Ectodermal cell (in vitro differentiated cells): ENCODE measurements around the gene STMN1.

Experiments
- H3K27ac ChIP-seq: 2 replicates; pipeline ENCODE4 v1.7.0; 2013; ENCODE audit warnings: mild to moderate bottlenecking, low read depth, low read length; ENCODE audit not compliant: insufficient read depth, poor library complexity, severe bottlenecking
- H3K27me3 ChIP-seq: 2 replicates; pipeline ENCODE4 v1.7.0; 2013; ENCODE audit warnings: mild to moderate bottlenecking, low read length; ENCODE audit not compliant: insufficient read depth, control insufficient read depth, poor library complexity, severe bottlenecking
- H3K36me3 ChIP-seq: one replicate; pipeline ENCODE4 v1.7.0; 2013; ENCODE audit warnings: low read length; ENCODE audit not compliant: control insufficient read depth, insufficient read depth
- H3K4me1 ChIP-seq: one replicate; pipeline ENCODE4 v1.7.0; 2013; ENCODE audit warnings: low read length; ENCODE audit not compliant: control insufficient read depth, insufficient read depth
- H3K4me3 ChIP-seq: 2 replicates; pipeline ENCODE4 v1.7.0; 2013; ENCODE audit warnings: low read depth, low read length, control low read depth; ENCODE audit not compliant: insufficient read depth
- H3K9me3 ChIP-seq: 2 replicates; pipeline ENCODE4 v1.7.0; 2013; ENCODE audit warnings: mild to moderate bottlenecking, low read length, moderate library complexity; ENCODE audit not compliant: control insufficient read depth
- WGBS, 2 experiments: methylation state at CpG; one replicate each; pipeline ENCODE4 v1.1.7; 2013; ENCODE audit warnings: missing lambda C conversion rate in 2 of 2; 5-methylcytosine and 5-hydroxymethylcytosine counted together

The STMN1 gene

DNA sequence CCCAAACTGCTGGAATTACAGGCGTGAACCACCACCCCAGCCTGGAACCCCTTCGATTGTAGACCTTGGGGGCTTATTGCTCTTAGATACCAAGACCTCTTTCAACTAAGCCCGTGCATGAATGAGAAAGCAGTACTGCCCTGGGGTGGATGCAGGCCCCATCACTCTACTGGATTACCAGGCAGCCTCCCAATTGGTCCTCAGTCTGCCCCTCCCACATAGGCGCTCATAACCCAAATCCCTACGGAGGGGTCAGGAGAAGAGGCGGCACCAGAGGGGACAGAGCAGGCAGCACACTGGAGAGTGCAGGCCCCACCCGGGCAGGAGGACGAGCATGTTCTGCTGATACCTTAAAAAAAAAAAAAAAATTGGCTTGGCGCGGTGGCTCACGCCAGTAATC lies 12.4 kb upstream of the STMN1 start:
- H3K4me3 ChIP-seq: no peak overlapping the region
- 84 to 87% methylated on average over 11 of the region's 11 CpGs for WGBS, 2 experiments
- no peaks in the 10 kb centered on the region for H3K9me3 ChIP-seq
- H3K27me3 ChIP-seq: peaks cover 19% of the 10 kb centered on the region
- H3K36me3 ChIP-seq: no peaks in the 10 kb centered on the region
- no peak overlapping the region for H3K27ac ChIP-seq
- H3K4me1 ChIP-seq: peaks cover 8% of the 10 kb centered on the region

DNA sequence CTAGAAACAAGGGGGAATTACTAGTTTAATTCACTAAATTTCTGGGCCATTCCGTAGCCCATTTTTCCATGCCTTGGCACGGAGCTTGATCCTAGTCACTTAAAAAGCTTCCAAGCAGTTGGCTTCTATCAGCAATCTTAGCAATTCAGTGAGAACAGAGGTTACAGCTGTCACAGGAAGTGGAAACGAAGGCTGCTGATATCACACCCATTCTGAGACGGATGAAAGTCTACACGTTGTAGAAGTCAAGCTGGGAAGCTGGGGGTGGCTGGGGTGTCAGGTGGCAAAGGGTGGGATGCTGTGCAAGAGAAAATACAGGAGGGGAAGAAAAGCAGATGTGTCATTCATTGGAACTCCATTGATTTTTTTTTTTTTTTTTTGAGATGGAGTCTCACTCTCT lies 11.8 kb upstream of the STMN1 start:
- Histone ChIP-seq H3K27ac (no peak overlapping the region), H3K4me1 (peaks cover 3% of the 10 kb centered on the region)
- 64 to 68% methylated on average over 5 of the region's 5 CpGs for WGBS, 2 experiments

DNA sequence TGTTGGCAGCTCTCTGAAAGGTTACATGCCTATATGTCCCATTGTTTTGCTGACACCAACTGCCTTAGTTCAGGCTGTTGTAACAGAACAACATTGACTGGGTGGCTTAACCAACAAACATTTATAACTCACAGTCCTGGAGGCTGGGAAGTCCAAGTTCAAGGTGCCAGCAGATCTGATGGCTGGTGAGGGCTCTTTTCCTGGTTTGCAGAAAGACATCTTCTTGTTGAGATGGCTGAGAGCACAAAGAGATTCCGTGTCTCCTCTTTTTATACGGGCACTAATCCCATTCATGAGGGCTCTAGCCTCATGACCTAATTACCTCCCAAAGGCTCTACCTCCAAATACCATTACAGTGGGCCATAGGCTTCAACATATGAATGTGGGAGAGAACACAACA lies 10.2 kb upstream of the STMN1 start:
- H3K4me3 ChIP-seq: no peak overlapping the region
- no peaks in the 10 kb centered on the region for H3K4me1 ChIP-seq
- H3K36me3 ChIP-seq: no peaks in the 10 kb centered on the region
- no peak overlapping the region for H3K27ac ChIP-seq
- WGBS, 2 experiments: 83 to 100% methylated on average over 2 of the region's 2 CpGs
- no peaks in the 10 kb centered on the region for H3K9me3 ChIP-seq
- no peaks in the 10 kb centered on the region for H3K27me3 ChIP-seq

More for the DNA sequence above, 11.8 kb upstream of the STMN1 start:
- no peak overlapping the region for H3K4me3 ChIP-seq
- H3K36me3 ChIP-seq: no peaks in the 10 kb centered on the region
- peaks cover 13% of the 10 kb centered on the region for H3K27me3 ChIP-seq
- no peaks in the 10 kb centered on the region for H3K9me3 ChIP-seq

DNA sequence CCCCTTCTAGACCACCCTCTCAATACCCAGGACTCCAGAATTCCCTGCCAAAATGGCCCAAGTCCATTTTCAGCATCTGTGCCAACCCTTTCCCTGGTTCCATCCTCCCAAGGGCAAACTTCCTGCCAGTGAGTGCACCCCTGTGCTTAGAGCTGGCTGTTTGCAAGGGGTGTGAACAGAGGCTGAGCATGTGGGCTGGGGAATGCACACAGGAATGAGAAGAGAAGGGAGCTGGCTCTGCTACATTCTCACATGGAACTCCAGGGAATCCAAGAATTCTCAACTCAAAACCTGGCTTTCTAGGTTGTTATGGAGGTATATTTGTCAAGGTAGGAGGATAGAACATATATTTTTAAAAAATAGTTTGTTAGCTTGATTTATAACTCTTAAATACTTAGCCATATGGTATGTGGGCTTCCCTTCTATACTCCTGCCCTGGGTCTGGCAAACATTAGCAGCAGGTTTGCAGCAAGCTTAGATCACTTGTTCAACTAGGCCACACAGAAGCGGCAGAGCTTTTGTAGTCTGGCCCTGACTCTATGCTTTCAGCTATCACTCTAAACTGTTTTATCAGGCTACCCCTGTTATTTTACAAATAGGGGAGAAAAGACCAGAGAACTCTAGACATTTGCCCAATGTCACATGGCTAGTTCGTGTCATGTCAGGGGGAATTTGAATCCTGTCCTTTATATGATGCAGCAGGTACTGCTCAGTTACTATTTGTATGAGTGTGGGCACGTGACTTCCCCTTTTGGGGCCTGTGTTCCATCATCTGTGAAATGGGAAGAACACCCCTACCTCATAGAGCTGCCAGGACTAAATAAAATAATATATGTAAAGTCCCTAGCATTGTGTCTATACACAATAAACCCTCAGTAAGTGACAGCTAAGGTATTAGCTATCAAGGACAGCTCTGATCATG lies 8.1 kb upstream of the STMN1 start:
- Histone ChIP-seq H3K4me1 (no peaks in the 10 kb centered on the region), H3K36me3 (no peaks in the 10 kb centered on the region), H3K27ac (no peak overlapping the region), H3K27me3 (no peaks in the 10 kb centered on the region), H3K4me3 (no peak overlapping the region), H3K9me3 (no peaks in the 10 kb centered on the region)
- 83 to 91% methylated on average over 2 to 3 of the region's 3 CpGs for WGBS, 2 experiments

DNA sequence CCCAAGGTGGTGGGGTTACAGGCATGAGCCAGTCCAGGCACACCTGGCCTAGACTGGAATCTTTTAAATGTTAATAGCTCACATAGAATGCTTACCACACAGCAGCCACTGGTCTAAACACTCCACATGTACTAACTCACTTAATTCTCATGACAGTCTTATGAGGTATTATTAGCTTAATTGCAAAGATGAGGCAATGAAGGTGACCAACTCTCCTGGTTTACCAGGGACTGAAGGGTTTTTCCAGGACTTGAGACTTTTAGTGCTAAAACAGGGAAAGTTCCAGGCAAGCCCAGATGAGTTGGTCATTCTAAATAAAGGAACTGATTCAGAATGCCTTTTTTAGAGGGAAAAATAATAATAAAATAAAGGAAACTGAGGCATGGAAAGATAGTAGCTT lies 7.0 kb upstream of the STMN1 start:
- Histone ChIP-seq H3K4me3 (no peak overlapping the region), H3K27ac (no peak overlapping the region), H3K9me3 (no peaks in the 10 kb centered on the region), H3K4me1 (no peaks in the 10 kb centered on the region), H3K27me3 (no peaks in the 10 kb centered on the region), H3K36me3 (no peaks in the 10 kb centered on the region)

DNA sequence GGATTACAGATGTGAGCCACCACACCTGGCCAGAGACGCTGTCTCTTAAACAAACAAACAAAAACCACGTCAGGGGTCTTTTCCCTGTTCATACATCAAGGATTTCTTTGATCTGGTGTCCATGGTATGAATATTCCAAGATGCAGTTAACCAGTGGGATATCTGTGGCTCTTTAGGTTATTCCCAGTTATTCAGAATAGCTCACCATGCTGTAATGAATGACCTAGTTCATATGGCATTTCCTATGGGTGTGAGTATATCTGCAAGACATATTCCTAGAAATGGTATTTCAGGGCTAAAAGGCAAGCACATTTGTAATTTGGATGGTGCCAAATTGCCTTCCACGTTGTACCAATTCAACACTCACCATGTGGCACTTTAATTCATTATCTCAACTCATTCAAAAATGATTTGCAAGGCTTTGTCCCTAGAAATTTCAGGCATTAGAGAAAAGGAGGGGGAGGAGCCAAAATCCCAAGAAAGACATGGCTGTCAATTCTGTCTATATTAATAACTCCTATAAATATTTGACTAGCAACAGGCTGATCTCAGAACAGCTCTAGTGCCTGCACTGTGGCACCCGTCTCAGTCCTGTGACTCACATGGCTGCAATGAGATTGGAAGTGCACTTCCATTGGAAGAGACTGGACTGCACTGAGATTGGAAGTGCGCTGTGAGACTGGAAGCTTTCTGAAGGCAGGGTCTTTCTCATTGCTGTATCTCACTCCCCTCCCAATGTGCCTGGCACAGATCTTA lies 6.0 kb upstream of the STMN1 start:
- Histone ChIP-seq H3K9me3 (no peaks in the 10 kb centered on the region), H3K27me3 (no peaks in the 10 kb centered on the region), H3K4me1 (peaks cover 1% of the 10 kb centered on the region), H3K4me3 (no peak overlapping the region), H3K27ac (no peak overlapping the region), H3K36me3 (no peaks in the 10 kb centered on the region)
- 92 to 97% methylated on average over 5 of the region's 5 CpGs for WGBS, 2 experiments

DNA sequence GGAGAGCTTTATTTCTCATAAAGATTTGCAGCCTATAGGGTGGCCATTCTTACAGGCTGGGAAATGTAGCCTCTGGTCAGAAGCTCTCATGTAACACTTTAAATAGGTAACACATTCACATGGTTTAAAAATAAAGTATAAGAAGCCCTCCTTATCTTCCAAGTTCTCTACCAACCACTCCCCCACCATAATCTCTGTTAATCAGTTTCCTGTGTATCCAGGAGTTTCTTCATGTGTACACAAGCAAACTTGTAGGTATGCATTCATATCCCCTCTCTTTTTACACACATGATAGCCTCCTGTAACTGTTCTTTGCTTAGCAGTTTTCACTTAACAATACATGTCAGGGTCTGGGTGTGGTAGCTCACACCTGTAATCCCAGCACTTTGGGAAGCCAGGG lies 4.9 kb upstream of the STMN1 start:
- H3K27me3 ChIP-seq: no peaks in the 10 kb centered on the region
- H3K4me3 ChIP-seq: no peak overlapping the region
- H3K36me3 ChIP-seq: no peaks in the 10 kb centered on the region
- no peak overlapping the region for H3K27ac ChIP-seq
- H3K9me3 ChIP-seq: no peaks in the 10 kb centered on the region
- H3K4me1 ChIP-seq: peaks cover 10% of the 10 kb centered on the region

DNA sequence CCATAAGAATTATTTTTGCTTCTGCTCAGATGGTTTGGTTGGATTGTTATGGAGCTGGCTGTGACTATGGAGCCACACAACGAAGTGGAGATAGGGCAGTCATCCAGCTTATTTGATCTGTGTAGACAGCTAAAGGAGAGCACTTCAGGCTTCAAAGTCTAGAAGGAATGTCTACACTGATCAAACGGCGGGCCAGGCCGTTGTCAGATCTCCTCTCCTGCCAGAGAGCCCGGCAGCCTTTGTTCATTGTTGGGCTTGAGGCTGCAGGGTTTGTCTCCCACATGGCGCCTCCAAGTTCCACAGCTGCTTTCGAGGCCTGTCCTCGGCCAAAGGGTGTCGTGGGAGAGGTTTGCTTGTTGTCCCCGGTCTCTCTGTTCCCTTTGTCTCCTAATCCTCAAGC lies 2.8 kb upstream of the STMN1 start:
- H3K4me1 ChIP-seq: peaks cover 12% of the 10 kb centered on the region
- H3K27me3 ChIP-seq: no peaks in the 10 kb centered on the region
- no peaks in the 10 kb centered on the region for H3K9me3 ChIP-seq
- no peak overlapping the region for H3K27ac ChIP-seq
- no peaks in the 10 kb centered on the region for H3K36me3 ChIP-seq
- H3K4me3 ChIP-seq: no peak overlapping the region
- WGBS, 2 experiments: 79 to 82% methylated on average over 10 of the region's 10 CpGs

DNA sequence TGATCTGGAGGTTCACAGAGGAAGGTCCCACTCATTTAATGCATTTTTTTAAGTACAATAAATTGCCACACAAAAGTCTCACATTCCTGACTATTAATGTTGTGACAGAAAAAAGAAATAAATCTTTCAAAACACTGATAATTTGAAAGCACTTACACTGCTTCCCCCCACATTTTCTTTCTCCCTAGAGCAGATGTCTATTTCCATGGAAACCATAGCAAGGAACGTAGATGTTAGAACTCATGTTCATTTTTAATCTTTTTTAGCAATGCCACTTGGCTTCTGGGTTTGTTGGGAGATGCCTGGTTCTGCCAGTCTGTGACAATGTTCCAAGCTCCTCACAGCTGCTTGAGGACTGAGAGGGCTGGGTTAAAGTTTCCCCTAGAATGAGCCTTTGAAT lies 1.9 kb upstream of the STMN1 start:
- Histone ChIP-seq H3K27ac (no peak overlapping the region), H3K36me3 (peaks cover 8% of the 10 kb centered on the region), H3K27me3 (no peaks in the 10 kb centered on the region), H3K4me3 (no peak overlapping the region), H3K9me3 (no peaks in the 10 kb centered on the region), H3K4me1 (peaks cover 21% of the 10 kb centered on the region)
- 92 to 100% methylated on average over 1 of the region's 1 CpG for WGBS, 2 experiments

DNA sequence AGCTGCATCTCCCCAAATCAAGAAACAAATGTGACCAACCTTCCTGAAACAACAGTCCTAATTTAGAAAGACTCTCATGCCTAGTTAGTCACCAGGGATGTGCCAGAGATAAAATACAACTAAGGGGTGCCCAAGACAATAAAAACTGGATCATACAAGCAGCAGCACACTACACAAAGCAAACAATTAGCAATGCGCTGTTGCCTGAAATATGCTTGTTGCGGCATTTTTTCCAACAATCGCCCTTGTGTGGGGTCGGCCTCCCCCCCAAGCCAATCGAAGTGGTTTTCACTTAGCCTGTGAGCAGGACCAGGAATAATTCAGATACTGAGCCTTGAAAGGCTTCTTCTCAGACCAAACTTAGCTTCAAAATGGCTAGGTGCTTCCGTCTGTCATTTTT lies 1.4 kb upstream of the STMN1 start:
- H3K4me1 ChIP-seq: peaks cover 25% of the 10 kb centered on the region
- WGBS, 2 experiments: 95 to 96% methylated on average over 6 of the region's 6 CpGs
- no peak overlapping the region for H3K27ac ChIP-seq
- H3K9me3 ChIP-seq: no peaks in the 10 kb centered on the region
- peaks cover 13% of the 10 kb centered on the region for H3K36me3 ChIP-seq
- no peaks in the 10 kb centered on the region for H3K27me3 ChIP-seq
- no peak overlapping the region for H3K4me3 ChIP-seq
